AG09309 (cell line): ENCODE results near the gene PARD3B.

Source experiments
- DNase-seq: peaks from one replicate; pipeline ENCODE4 v3.0.0-alpha.2; 2010; ENCODE audit warnings: low read depth
- H3K4me3 ChIP-seq: 2 replicates; pipeline ENCODE4 v1.5.1; 2011; ENCODE audit warnings: mild to moderate bottlenecking, low read depth, low read length, moderate library complexity; ENCODE audit not compliant: control insufficient read depth
- TF ChIP-seq, protein P1 (sequence below): IDR thresholded peaks from 2 replicates; pipeline ENCODE4 v1.5.1; 2011; ENCODE audit warnings: mild to moderate bottlenecking, low read depth, low read length, inconsistent platforms; ENCODE audit not compliant: insufficient read depth, control insufficient read depth; ENCODE audit errors: missing control alignments

PARD3B gene

DNA sequence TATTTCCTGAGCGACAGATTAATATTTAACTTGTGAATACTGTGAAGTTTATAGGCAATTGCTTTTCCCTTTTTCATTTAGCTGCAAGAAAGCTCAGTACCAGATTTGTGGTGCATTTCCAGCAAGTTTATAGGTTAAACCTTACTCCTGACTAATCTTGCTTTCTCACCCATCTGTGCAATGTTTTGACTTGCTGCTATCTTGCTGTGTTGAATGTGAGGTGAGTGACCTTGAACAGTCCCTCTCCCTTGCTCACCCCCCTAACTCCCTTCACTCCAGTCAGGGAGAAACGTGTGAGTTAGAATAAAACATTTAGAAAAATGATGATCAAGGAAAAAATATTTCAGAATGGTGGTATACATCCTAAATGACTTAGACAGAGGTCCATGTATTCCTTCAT, 39.8 kb upstream of the PARD3B start:
- no peak for DNase-seq
- TF ChIP-seq, protein P1, sequence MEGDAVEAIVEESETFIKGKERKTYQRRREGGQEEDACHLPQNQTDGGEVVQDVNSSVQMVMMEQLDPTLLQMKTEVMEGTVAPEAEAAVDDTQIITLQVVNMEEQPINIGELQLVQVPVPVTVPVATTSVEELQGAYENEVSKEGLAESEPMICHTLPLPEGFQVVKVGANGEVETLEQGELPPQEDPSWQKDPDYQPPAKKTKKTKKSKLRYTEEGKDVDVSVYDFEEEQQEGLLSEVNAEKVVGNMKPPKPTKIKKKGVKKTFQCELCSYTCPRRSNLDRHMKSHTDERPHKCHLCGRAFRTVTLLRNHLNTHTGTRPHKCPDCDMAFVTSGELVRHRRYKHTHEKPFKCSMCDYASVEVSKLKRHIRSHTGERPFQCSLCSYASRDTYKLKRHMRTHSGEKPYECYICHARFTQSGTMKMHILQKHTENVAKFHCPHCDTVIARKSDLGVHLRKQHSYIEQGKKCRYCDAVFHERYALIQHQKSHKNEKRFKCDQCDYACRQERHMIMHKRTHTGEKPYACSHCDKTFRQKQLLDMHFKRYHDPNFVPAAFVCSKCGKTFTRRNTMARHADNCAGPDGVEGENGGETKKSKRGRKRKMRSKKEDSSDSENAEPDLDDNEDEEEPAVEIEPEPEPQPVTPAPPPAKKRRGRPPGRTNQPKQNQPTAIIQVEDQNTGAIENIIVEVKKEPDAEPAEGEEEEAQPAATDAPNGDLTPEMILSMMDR: no peak
- no peak overlapping the region for H3K4me3 ChIP-seq

DNA sequence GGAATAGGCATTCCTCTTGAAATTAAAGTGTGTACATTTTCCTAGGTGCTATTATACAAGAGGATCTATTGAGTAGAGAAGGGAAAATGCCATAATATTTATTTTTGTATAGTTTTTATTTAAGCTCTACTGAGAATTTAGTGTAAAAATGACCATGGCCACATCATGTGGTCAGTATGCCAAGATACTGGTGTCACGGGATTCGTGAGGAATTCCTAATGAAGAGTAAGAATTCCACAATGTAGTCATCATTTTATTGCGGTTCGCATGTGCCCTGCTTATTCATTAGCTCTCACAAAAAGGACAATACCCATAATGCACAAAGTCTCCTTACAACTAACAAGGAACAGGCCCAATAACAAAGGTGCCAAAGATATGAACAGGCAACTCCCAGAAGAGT, 39.3 kb upstream of the PARD3B start:
- TF ChIP-seq, protein P1: no peak
- no peak overlapping the region for H3K4me3 ChIP-seq
- peak; percentile 71 for DNase-seq

DNA sequence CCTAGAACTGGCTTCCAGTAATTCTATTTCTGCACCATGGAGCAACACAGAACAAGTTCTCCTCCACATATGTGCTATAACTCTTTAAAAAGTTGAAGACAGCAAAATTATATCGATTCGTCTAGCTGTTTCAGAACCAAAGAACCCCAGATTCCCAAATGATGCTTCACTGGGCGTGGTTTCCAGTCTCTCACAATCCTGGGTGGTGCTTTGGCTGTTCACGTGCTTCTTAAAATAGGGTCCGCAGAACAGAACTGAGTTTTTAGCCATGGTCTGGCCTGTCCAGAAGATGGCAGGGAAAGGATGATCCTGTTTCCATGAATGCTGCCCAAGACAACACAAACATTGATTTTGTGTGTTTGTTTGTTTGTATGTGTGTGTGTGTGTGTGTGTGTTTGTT, 37.6 kb upstream of the PARD3B start:
- DNase-seq: no peak
- H3K4me3 ChIP-seq: no peak overlapping the region
- TF ChIP-seq, protein P1: no peak

DNA sequence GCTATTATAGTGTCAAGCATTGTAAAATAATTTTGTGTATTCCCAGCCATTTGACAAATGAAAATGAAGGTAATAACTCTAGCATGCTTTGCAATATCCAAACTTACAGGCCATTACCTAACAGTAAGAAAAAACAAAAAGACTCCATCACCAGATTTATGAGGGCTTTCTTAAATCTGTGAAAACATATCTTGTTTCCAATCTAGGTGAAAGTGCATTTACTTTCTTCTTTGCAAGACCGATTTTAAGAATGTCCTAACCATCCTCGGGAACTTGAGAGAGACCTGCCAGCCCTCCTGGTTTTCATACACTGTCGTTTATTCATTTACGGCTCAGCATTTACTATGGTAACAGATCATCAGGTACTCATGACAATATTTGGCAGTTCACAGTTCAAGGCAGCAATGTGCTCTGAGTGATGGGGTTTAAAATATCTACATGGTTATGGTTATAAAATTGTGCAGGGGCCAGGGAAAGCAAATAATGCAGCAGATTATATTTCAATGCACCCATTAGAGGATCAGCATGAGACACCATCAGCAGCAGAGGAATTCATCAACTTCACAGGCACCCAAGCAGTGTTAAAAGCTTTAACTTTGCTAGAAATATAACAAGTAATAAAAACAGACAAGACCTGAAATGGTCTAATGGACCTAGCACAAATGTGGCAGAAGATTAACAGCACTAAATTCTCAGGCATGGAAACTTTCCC, 34.4 kb upstream of the PARD3B start:
- TF ChIP-seq, protein P1: no peak
- DNase-seq: no peak
- H3K4me3 ChIP-seq: no peak overlapping the region

DNA sequence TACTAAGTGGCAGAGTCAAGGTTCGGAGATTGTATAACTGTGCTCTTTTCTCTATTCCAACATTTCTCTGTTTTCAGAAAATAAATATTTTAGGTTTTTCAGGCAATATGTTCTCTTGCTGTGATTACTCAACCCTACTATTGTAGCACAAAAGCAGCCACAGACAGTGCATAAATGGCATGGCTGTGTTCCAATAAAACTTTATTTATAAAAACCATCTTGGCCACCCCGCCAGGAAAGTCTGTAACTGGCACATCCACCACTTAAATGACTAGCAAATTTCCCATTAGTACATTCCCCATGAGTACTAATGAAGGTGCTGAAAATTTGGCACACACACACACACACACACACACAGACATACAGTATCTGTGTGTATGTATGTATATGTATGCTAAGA, 30.8 kb upstream of the PARD3B start:
- DNase-seq: no peak
- TF ChIP-seq, protein P1: no peak
- no peak overlapping the region for H3K4me3 ChIP-seq

DNA sequence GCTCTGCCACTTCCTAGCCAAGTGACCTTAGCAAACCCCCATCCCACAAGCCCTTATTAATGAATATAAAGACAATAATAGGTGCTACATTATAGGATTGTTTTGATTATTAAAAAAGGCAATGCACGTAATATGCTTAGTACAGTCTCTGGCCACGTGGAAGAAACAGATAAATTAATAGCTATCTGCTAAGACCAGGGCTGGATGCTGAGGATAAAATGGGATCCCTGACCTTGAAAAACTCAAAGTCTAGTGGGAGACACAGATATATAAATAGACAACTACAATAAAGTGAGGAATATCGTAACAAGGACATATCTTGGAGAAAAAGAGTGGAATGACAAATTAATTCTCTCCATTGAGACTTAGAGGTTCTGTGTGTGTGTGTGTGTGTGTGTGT, 29.9 kb upstream of the PARD3B start:
- H3K4me3 ChIP-seq: no peak overlapping the region
- DNase-seq: no peak
- TF ChIP-seq, protein P1: no peak
